Ishikawa (cell line): ENCODE measurements around the gene KCNIP4.

ENCODE experiments used
- RAD21 ChIP-seq: IDR thresholded peaks from 2 replicates; pipeline ENCODE4 v1.6.1; 2012; ENCODE audit warnings: low read depth
- REST ChIP-seq: IDR thresholded peaks from 2 replicates; pipeline ENCODE4 v1.6.1; 2012; ENCODE audit warnings: low read depth, mild to moderate bottlenecking
- TEAD4 ChIP-seq: IDR thresholded peaks from 2 replicates; pipeline ENCODE4 v1.6.1; 2012
- YY1 ChIP-seq: IDR thresholded peaks from 2 replicates; pipeline ENCODE4 v1.6.1; 2012; ENCODE audit warnings: low read depth
- ZBTB7A ChIP-seq: IDR thresholded peaks from 2 replicates; pipeline ENCODE4 v1.6.1; 2012; ENCODE audit warnings: low read depth
- TF ChIP-seq, protein P1 (sequence below): IDR thresholded peaks from 2 replicates; pipeline ENCODE4 v1.6.1; 2012

DNA sequence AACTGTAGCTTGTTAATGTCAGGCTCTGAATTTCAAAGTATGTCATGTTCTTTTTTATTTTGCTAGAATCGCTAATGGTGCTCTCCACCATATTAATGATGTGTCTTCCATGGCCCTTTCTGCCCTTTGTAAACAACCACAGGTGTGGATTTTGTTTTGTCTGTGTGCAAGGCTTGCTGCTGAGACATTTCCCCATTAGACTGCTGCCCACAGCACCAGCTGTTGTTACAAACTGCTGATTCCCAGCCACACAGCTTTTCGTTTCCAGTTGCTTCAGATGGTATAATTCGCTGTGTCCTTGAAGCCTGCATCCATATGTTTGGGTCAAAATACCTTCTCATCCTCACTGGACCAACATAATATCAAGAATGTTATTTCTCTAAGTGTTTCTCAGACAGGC is 32.8 kb downstream of the KCNIP4 start:
- no peak for TF ChIP-seq YY1
- TF ChIP-seq, protein P1, sequence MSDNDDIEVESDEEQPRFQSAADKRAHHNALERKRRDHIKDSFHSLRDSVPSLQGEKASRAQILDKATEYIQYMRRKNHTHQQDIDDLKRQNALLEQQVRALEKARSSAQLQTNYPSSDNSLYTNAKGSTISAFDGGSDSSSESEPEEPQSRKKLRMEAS = no peak
- TF ChIP-seq REST = no peak
- no peak for TF ChIP-seq ZBTB7A
- TF ChIP-seq RAD21 = no peak
- TF ChIP-seq TEAD4 = no peak
